GM21515 (cell line): Measurements from ENCODE around the gene ITGBL1.

Experiments
- ATAC-seq: cut with Tn5 transposase; IDR thresholded peaks from one replicate; pipeline ENCODE4 v1.9.1; 2021; ENCODE audit not compliant: unreplicated experiment

Gene ITGBL1

DNA sequence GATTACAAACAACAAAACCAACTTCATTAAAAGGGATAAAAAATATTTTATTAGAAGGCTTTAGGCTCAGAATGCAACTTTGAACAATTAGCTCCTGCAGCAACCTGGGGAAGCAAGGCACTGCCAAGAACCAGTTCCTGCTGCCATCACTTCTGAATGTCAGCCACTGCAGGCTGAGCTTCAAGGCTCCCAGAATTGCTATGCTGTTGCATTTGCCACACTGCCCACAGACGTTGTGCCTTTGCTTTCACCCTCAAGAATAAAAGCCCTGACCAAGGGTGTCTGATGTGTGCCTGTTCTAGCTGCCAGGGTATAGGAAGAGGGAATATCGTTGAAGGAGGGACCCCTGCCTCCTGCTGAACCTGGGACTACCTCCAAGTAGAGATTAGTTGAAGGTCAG is 238.4 kb downstream of the ITGBL1 start:
- no peak for ATAC-seq

- no peak for ATAC-seq
Observed at GRCh38 chr13:101691341-101691860, 238.9 kb downstream of the ITGBL1 start.

DNA sequence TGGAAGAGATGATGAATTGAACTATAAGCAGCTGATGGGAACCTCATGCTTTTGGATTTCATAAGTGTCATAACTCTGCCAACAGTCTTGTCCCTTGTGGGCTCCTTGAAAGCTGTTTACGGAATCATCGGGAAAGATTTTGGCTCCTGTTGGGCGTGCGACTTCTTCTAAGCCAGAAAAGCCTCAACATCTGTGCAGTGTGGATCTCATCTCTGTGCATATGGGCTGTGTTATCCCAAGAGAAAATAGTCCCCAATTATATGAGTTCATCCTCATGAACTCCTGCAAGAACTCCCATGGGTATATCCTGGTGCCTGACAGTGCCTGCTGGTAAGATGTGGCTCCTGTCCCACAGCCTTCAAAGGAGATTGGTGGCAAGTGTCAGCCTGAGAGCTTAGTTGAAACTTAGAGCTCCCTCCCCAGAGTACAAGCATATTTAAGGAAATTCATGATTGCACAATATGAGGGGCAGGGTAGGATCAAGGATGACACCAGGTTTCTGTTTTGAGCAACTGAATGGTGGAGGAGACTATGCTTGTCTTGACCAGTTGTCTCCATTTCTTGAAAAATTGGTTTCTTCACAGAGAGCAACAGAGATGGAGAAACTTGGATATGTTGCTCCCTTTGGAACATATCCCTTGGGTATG is 243.5 kb downstream of the ITGBL1 start:
- ATAC-seq, result no peak

GRCh38 chr13:101697745-101698144 is 245.3 kb downstream of the ITGBL1 start:
- no peak for ATAC-seq

GRCh38 chr13:101698400-101698799 is 245.9 kb downstream of the ITGBL1 start:
- no peak for ATAC-seq

GRCh38 chr13:101700598-101700997 is 248.1 kb downstream of the ITGBL1 start:
- ATAC-seq, result no peak

DNA sequence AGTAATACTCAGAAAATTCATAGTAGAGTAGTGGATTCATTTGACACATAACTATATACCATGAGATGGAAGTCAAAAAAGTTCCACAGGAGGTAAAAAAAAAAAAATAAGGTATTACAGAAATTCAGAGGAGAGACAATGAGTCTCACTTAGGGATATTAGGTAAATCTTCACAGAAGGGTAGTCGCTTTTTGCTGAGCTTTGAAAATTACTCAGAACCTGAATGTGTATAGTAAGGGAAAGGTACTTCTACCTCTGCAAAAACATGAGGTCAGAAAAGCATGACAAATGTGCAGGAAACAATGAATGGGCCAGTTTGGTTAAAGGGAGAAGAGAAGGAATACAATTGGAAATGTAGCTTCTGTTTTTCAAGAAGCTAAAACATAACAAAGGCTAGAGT is 250.6 kb downstream of the ITGBL1 start:
- no peak for ATAC-seq

- ATAC-seq, result no peak
Observed at GRCh38 chr13:101703838-101704237, 251.4 kb downstream of the ITGBL1 start.

GRCh38 chr13:101706651-101707050 is 254.2 kb downstream of the ITGBL1 start:
- ATAC-seq, result no peak

GRCh38 chr13:101707659-101708058 is 255.2 kb downstream of the ITGBL1 start:
- no peak for ATAC-seq

DNA sequence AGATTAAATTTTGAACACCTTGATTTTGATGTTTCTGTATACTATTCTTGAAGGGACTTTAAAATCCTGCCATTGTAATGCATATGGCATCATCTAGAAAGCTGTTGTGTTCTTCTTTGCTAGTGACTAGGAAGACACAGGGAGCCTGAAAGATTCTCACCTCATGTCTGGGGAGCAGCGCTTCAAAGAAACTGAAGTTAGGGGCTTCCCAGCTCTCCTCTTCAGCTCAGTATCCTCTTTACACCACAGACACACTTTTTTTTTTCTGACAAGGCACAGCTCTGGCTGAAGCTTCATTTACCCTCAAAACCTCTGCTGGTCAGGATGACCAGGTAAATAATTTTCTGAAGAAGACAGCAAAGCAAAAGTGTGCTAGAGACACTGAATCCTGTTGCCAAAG is 255.6 kb downstream of the ITGBL1 start:
- ATAC-seq, result no peak

DNA sequence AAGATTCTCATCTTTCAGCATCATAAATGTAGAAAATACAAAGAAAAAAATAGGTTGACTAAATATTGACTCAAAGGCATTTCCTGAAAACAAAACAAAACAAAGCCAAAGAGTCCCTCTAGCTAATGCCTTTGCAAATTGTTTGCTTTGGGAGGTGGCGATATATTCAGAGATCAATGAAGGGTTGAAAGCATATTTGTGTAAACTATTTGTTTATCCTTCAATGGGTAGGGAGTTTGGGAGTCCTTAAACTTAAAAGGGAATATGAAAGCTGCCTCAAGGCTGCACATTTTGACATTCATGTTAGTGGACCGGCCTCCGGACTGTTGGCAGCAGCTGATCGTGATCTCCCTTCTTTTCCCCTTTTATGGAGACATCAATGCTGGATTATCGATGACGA is 257.5 kb downstream of the ITGBL1 start:
- ATAC-seq, result no peak

- ATAC-seq, result no peak
Observed at GRCh38 chr13:101711307-101712025, 259.0 kb downstream of the ITGBL1 start.

DNA sequence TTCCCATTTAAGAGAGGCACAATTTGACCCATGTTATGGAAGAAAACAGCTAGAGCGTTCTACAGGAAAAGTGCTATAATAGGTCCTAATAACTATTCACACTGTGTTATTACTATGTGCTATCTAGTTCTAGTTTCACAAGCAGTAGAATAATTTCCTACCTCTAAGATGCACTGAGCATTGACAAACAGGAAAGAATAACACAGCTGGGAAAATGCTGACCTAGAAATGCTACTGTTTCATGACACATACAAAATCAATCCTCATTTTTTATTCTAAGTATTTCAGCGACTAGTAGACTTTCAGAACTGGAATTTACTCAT is 259.5 kb downstream of the ITGBL1 start:
- no peak for ATAC-seq

GRCh38 chr13:101714195-101714594 is 261.7 kb downstream of the ITGBL1 start:
- no peak for ATAC-seq

DNA sequence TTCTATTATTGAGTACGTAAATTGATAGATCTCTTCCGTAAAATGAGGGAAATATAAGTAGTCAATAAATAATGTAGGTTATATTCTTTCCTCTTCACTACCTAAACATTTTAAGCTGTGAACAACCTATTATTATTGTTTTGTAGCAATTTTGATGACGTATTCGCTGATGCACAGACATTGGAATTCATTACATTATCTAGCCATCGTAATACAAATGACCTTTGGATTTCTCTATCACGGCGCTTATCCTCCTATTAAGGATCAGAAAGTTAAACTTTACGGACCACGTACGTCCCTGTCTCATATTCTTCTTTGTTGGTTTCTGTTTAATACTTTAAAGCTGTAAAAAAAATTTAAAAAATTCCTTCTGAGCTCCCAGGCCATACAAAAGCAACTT is 264.9 kb downstream of the ITGBL1 start:
- ATAC-seq, result no peak

DNA sequence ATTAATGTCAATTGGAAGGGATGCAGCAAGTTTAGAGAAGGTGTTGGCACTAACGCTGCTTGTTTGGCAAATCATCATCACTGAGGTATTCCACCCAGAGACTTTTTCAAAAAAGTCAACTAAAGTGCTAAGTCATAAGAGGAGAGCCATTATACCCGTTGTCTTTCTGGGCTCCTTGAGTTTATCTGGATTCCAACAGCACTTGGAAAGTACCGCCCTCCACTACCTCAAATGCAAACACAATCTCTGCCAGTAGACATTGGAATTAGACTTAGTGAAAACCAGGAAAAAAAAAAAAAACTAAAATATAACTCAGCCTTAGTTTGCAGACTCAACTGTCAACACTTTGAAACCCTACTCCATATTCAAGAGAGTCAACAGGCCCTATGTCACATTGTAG is 266.0 kb downstream of the ITGBL1 start:
- no peak for ATAC-seq

DNA sequence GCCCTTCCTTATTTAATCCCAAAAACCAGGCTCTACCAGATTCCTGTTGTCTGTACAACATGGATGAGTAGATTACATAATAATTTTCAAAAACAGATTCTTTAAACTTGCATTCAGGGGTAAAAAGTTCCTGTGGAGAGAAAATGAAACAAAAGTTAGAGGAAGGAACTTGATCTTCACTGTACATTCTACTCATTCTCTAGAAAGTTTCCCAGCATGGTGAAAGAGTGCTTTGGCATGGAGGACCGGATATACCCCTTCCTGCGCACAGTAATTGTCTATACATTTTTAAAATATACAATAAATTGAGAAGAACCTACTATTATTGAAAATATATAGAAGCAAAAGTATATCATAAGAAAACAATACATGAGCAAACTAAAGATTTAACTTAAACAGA is 274.2 kb downstream of the ITGBL1 start:
- no peak for ATAC-seq

- no peak for ATAC-seq
Observed at GRCh38 chr13:101727118-101727517, 274.6 kb downstream of the ITGBL1 start.

GRCh38 chr13:101728021-101728420 is 275.5 kb downstream of the ITGBL1 start:
- ATAC-seq, result no peak

GRCh38 chr13:101728615-101729014 is 276.1 kb downstream of the ITGBL1 start:
- ATAC-seq, result no peak

DNA sequence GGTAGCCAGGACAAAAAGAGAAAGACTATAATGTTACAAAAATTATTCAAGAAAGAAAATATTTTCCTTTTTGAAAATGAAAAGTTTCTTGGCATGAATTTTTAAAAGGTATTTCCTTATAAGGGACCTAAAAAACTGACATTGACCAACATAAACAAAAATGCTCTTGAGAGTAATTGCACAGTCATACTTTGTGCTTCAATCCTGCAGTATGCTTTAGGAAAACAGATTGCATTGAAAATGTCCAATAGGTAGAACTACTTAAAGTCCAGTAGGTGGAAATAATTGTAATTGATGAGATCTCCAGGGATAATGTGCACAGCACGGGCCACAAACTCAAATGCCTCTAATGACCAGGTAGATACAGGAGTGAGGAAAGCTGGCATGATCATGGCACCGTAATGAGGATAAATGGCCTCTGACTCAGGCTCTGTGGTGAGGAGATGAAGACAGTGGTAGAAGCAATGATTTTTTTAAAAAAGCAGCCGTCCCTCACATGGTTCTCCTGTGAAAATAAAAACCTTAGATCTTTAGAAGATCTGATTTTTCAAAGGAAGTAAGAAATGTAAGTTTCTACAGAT is 278.0 kb downstream of the ITGBL1 start:
- ATAC-seq, result no peak
